Umbilical cord (tissue), 2 donors: ENCODE measurements around the gene GALNT2. TPM values are rescaled to one million over a fixed set of nuclear protein-coding genes. Genes with fewer than 3 reads are reported as not detected.

Experiments used
- DNase-seq: peaks from one replicate; pipeline ENCODE4 v3.0.0-alpha.2; 2015; ENCODE audit warnings: low spot score
- total RNA-seq: library from RNA; depleted of rRNA; stranded (reverse); fragments of >200 nt; gene quantifications from one replicate; pipeline ENCODE4 v1.2.3, GENCODE V29; 2014; ENCODE audit warnings: low replicate concordance; ENCODE audit not compliant: insufficient read depth

The GALNT2 gene
- total RNA-seq, 1 donor from 2014 or later, result 66.0 TPM

DNA sequence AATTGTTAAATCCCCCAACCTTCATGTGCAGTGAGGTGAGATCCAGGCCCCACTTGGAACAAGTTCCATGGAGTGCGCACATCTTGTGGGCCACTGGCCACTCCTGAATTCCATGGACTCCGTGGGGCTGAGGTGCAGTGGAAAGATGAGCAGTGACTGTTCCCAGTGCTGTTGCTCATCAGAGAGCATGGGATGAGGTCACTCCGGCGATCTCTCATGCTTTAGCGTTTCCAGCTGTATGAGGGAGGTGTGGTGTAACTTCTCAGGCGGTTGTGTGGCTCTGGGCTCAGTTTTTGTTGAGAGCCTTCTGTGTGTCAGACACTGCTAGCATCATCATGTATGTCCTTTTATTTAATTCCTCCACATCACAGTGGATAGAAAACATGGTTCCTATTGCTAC lies 96.2 kb downstream of the GALNT2 start:
- DNase-seq, result no peak

DNA sequence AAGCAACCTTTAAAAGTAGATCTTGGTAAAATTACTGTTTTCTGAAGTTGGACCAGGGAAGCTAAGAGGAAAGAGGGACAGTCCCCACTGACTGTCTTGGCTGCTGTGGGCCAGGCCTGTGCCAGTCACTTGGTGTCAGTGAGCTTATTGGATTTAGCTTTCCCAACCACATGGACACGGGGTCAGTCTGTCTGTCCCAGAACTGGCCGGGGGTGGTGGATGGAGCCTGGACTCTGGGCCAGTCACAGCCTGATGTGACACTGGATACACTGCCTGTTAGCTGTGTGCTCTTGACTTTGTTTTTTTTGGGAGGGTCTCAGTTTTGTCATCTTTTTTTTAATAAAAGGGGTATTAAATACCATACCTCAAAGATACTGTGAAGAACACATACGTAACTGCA lies 96.7 kb downstream of the GALNT2 start:
- DNase-seq, result no peak

DNA sequence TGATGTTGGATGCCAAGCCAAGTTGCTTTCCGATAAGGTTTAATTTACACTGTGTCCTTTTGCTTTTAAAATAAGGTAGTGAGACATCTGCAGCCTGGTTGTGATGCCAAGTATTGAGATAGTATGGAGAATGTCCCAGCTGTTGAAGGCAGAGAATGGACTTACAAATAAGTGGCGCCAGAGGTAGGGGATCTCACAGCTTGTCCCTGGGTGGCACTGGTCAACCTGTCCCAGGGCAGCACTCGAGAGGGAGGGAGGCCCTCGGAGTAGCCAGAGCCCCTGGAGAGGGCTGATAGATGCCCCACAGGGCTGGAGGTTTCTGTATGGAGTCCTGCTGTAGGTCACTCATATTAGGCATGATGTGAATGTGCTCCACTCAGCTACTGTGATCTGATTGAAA lies 98.5 kb downstream of the GALNT2 start:
- DNase-seq, result no peak

DNA sequence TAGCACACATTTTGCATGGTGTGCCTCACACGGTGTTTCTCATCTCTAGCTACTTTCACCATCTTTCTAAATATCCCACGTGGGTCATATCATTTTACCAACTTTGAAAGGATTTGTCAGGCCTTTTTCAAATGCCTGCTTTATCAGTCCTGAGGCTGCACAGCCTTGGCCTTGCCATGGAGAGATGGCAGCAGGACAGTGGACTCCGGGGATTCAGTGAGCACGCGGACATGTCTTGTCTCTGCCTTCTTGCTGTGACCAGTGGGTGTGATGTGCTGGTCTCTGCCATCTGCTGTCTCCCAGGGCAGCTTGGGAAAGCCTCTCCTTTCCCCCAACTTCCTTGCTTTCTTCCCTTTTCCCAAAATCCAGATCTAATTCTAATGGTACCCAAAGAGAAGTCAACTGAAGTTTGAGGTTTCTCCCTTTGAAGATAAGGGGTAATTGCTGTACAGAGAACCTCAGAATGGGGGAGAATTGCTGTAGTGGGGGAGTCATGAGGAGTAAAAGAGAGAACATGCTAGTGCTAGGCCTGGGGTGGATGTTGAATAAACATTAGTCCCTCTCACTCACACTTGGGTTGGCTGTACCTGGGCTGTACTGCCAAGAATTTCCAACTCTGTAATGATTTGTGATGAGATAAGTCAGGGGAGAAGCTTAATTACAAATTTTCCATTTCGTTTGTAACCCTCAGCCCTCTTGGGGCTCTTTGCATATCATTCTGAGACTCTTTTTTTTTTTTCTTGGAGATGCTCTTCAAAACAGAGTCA lies 99.5 kb downstream of the GALNT2 start:
- no peak for DNase-seq

DNA sequence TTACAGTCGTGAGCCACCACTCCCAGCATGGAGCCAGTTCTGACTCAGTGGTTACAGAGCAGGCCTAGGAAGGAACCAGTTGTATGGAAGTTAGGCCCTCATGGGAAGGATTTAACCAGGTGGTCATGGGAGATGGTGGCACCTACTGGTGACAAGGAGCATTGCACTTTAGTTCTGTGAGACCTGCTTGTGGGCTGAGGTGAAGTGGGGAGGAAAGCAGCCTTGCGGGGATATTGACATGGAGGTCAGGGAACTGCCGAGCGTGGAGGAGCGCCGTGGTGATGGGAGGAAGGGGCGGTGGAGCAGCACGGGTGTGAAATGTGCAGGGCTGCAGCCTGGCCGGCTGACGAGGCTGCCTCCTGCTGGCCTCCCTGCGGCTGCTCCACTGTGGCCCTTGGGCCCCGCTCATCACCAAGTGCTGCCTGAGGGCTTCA lies 100.4 kb downstream of the GALNT2 start:
- DNase-seq, result no peak

DNA sequence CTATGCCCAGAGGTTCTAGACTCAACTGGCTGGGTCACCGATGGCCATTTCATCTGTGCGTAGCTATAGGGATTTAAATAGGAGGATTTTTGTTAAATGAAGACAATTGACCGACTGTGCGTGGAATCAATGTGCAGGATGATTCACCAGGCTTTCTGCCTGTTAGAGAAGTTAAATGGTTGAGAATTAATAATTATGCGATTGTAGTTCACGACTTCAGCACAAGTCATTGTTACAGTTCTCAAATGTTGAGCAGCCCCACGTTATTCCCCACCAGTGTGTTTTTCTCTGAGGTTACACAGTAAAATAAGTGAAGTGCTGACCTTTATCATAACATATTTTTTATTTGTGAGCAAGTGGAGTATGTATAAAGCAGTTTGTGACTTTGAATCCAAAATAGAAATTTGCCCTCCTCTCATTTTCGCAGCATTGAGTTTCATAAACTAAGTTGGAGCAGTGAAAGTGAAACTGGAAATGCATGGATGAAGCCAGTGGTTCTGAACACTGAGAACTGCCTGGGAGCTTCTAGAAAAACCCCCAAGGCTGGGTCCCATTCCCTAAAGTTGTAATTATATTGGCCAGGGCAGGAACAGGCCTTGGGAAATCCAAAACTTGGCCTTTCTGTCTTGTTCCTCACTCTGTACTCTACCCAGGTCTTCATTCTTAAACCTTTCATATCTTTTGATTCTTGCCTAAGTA lies 102.6 kb downstream of the GALNT2 start:
- no peak for DNase-seq

DNA sequence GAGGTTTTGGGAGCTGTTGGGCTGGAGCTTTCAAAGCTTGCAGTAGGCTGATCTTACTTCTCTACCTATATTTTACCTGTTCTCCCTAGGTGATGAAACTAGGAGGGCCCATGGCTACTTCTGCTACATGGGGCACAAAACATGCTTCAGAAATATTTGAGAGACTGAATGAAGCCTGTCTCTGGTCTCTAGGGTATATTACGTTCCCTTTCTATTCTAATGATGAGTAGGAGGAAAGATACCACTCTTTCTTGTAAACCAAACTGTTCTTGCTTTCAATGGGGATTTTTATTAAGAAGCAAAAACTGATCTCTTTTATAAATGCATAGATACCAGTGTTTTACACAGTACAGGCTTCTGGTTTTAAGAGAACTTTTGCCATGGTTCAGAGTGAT lies 103.1 kb downstream of the GALNT2 start:
- no peak for DNase-seq

DNA sequence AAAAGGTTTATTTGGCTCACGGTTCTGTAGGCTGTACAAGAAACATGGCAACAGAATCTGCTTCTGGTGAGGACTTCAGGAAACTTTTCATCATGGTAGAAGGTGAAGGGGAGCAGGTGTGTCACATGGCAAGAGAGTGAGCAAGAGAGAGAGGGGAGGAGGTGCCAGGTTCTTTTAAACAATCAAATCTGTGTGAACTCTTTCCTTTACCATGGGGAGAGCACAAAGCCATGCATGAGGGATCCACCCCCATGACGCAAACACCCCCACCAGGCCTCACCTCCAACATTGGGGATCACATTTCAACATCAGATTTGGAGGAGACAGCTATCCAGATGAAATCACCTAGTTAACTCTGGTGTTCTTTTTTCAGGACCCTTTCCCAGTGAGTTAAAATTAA lies 103.6 kb downstream of the GALNT2 start:
- DNase-seq, result no peak

DNA sequence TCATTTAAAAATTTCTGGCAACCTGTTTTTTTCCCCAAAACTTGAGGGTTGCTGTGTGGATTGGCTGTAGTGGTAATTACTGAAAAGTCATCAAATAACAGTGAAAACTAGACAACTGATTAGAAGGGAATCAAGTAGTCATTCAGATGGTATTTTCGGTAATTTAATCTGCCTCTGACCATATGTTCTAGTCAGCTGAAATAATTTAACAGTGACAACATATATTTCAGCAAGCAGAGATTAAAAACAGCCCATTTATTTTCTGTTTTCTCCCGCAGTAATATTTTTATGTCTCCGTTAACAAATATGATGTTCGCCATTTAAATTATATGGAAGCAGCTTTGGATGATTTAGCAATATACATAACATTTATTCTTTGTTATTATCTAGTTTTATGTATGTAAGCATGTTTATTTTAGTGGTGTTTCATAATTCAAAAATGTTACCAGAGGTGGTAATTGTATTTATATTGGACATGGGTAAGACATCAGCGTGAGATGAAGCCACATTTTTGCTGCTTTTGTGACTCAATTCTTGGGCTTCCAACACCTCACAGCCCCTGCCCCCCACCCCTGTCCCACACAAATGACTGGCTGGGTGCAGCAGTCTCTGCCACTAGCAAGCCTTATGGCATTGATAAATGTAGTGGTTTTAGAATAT lies 104.4 kb downstream of the GALNT2 start:
- DNase-seq, result no peak

DNA sequence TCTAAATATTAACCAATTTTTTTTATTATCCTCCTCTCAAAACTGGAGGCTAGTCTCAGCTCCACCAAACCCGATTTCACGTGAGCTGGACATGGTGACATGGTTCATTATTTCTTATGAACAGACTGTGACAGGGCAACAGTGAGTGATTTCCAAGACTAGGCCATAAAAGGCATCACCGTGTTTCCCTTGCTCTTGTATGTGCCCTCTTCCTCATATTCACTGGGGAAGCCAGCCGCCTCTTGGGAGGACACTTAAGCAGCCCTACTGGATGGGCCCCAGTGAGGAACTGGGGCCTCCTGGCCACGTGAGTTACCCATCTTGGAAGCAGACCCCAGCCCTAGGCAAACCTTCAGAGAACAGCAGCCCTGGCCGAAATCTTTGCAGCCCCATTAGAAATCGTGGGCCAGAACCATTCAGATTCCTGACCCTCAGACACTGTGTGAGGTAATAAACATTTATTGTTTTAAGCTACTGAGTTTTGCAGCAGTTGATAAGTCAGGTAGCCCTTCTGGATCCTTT lies 105.0 kb downstream of the GALNT2 start:
- no peak for DNase-seq

DNA sequence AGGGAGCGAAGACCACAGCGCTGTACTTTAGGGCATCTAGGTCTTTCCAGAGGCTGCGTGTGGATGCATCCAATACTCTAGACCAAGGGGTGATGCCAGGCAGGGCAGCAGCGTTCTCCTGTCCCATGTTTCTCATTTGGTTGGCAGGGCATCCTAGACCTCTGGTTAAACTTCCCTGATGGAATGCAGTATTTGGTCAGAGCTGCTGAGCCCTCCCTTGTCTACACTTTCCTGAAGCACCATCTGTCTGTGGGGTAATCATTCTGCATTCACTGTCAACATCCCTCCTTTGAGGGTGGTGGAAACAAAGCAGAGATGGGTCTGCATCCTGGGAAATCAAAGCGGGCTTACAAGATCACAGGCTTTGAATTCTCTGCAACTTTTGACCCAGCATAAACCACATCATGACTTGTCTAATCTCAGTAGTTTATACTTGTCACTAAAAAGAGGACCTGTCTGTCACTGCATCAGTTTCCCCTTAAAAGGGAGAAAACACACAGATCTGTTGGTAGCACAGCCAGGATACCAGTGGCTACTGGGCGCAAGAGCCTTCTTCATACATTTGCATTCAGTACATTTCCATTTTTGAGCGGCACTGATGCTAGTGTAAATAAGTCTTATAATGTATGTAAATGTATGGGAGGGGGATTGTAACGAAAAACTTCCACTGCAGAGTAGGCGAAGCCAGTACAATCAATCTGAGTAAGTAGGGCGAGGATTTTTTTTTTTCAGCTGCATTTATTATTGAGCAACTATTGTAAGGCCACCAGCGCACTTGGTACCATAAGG lies 106.3 kb downstream of the GALNT2 start:
- no peak for DNase-seq

DNA sequence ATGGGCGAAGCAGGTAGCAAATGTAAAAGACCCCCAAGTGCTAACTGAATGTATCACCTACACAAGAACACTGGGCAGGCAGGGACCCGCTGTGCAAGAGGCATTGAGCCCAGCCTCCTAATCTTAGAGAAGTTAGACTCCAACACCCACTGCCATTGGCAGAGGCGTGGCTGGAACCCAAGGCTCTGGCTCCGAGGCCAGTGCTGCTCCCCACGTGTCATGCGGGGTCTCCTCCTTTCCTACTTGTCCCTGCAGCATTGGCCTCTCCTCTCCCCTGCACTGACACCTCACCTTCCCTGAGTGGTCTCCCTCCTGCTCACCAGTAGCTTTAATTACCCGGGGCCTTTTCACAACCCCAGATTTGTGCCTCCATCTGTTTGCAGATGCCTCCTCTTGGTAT lies 107.0 kb downstream of the GALNT2 start:
- no peak for DNase-seq

DNA sequence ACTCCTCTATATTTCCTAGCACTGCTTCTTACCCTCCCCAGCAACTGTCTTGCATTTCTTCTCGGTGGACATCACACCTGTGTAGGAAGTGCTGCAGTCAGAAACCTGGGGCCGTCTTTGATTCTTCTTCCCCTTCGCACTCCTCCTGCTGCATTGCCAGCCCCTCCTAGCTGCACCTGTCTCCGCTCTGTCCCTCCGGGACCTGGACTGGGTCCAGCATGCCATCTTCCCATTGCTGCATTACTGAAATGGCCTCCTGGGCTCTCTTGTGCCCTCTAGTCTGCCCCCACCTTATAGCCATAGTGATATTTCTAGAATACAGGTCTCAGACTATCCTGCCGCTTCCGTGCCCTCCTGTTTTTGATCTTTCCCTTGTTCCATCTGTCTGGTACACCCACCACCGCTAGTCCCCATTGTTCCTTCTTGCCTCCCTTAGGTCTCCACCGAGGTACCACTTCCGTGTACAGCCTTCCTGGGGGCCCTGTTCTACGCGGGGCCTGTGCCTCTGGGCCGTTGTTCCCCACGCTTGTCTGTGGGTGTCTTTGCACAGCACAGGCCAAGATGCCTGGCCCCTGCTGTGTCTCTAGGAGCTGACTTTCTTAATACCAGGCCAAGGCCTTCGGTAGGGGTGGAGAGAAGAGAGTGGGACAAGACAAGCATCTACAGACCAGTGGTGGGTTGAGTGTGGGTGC lies 107.6 kb downstream of the GALNT2 start:
- no peak for DNase-seq

DNA sequence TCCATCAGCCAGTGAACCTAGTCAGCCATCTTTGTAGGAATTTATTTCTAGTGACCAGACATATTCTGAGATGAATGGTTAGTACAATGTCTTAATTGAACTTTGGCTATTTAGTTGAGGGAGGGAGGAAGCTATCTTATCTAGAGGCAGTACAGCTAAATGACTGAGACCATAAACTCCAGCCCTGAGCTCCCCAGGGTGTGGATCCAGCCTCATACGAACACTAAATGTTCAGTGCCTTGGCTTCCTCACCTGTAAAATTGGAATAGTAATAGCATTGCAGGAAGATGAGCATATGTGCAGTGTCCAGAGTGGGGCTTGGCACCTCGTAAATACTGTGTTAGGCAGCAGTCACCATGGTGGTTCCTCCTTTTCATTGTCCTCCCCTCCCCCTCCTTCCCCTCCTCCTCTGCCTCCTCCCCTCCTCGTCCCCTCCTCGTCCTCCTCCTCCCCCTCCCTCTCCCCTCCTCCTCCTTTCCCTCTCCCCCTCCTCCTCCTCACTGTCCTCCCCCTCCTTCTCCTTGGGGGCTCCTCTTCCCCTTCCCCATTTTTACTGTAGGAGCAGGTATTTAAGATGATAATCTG lies 108.2 kb downstream of the GALNT2 start:
- no peak for DNase-seq

DNA sequence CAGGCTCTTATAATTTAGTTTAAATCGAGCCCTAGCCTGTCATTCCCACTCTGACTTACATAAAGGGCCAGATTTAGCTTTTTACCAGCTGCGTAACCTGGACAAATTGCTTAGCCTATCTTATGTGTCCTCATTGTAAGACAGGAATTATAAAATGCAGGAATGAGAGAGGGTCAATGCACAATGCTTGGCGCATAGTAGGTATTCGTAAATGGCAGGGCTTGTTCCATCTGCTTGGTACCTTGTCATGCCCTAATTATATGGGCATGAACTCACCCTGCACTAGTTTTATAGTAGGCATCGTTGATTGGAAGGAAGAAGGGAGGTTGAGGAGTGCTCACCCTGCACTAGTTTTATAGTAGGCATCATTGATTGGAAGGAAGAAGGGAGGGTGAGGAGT lies 108.8 kb downstream of the GALNT2 start:
- DNase-seq, result no peak

DNA sequence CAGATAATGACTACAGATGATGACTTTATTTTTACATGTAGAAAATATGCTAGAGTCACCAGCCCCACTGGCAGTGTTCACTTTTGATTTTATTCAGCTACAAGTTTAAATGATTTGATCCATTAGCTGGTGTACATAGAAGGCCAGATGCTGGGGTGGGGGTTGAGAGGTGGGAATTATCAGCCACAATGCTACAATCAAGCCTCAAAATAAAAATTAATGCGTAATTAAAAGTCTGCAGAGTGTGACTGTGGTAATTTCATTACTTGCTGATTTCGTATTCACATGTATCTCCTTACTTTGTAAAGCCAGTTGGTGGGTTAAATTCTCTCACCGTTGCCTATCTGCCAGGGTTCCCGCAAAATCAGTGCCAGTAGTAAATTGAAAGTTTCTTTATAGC lies 109.3 kb downstream of the GALNT2 start:
- no peak for DNase-seq

DNA sequence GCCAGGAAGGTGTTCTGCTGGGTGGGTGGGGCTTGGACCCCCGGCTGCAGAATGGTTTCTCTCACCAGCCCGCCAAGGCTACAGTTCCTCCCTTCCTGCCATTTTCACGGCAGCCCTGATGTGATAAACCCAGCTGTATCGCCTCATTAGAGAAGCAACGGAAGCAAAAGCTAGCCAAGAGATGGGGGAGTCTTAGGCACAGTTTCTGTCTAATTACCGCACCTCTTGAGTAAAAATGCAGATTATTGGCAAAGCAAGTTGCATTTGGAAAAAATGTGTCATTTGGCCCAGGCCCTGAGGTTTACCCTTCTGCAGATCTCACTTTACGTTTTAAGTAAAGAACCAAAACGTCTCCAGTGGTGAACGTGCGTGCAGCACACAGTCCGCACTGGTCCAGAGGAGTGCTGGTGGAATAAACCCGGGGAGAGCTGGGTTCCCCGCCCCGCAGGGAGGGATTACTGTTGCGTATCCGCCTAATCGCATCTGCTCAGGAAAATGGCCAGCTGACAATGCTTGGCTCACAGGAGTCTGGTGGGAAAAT lies 109.9 kb downstream of the GALNT2 start:
- DNase-seq, result peak; percentile 77

DNA sequence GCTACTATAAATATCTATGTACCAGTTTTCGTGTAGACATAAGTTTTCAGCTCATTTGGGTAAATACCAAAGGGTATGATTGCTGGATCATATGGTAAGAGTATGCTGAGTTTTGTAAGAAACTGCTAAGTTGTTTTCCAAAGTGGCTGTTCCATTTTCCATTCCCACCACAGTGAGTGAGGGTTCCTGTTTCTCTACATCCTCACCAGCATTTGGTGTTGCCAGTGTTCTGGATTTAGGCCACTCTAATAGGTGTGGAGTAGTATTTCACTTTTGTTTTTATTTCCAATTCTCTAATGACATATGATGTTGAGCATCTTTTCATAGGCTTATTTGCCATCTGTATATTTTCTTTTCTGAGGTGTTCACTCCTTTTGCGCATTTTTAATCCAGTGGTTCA lies 112.2 kb downstream of the GALNT2 start:
- DNase-seq, result no peak

DNA sequence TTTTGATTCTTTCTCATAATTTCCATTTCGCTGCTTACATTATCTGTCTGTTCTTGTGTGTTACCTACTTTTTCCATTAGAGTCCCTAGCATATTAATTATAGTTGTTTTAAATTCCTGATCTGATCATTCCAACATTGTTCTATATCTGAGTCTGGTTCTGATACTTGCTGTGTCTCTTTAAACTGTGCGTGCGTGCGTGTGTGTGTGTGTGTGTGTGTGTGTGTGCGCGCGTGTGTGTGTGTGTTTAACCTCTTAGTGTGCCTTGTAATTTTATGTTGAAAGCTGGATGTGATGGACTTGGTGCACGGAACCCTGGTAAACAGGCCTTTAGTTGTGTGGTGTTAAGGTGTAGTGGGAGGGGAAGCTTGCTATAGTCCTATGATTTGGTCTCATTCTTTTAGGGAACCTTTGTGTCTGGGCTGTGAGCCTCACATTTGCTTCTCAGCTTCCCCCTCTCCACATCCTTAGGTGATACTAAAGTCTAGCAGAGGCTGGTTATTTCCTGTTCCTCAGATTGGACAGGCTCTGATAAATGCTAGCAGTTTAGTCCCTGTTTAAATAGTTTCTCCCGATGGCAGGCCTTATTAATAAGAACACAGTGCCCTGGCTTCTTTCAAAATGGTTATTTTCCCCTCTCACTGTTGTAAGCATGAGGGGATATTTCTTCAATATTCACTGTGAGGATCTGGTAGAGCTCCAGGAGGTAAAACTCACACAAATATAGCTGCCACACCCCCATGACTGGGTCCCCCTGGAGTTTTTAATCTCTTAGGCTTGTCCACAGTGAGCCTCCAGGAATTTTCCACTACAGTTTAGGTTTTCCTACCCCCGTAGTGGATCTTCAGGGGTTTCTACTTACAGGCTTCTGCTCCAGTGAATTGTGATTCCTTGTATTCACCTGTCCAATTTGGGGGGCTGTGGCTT lies 118.3 kb downstream of the GALNT2 start:
- DNase-seq, result no peak
